HEK293 (cell line): Measurements from ENCODE around the gene CTNNBL1.

Source experiments
- CTCF ChIA-PET: fragments of 350-600 bp; formaldehyde crosslinking; extraction: SDS; loops from one replicate; lab custom pipeline; 2021; ENCODE audit warnings: antibody characterized with exemption; lab: Yijun Ruan, JAX
- POLR2A ChIA-PET: fragments of 300-600 bp; formaldehyde crosslinking; extraction: SDS; loops from one replicate; lab custom pipeline; 2020; ENCODE audit warnings: antibody characterized with exemption, inconsistent platforms; lab: Yijun Ruan, JAX
- H3K27ac ChIP-seq: fragments of 200-500 bp; sonication (Bioruptor generic); 2 replicates; pipeline ENCODE4 v1.5.1; 2014; ENCODE audit warnings: low read depth, low read length, control low read depth, inconsistent platforms; ENCODE audit errors: extremely low read depth
- H3K36me3 ChIP-seq, 2 experiments: fragments of 200-500 bp in 1 of 2; sonication (Bioruptor generic) in 1 of 2; 1 replicate in 1 of 2; 2 replicates in 1 of 2; pipeline ENCODE4 v1.5.1; 2014 to 2017; ENCODE audit warnings: inconsistent platforms in 2 of 2, low read length in 2 of 2; ENCODE audit not compliant: control insufficient read depth in 2 of 2, insufficient read depth in 1 of 2
- H3K4me1 ChIP-seq: fragments of 200-500 bp; sonication (Bioruptor generic); 2 replicates; pipeline ENCODE4 v1.5.1; 2014; ENCODE audit warnings: mild to moderate bottlenecking, low read length, inconsistent platforms; ENCODE audit not compliant: control insufficient read depth, insufficient read depth
- H3K4me3 ChIP-seq: 2 replicates; pipeline ENCODE4 v1.5.1; 2011; ENCODE audit warnings: low read depth, mild to moderate bottlenecking, control low read depth, low read length, moderate library complexity
- H3K9me3 ChIP-seq: fragments of 200-500 bp; sonication (Bioruptor generic); 2 replicates; pipeline ENCODE4 v1.5.1; 2014; ENCODE audit warnings: low read depth, low read length, inconsistent platforms; ENCODE audit not compliant: control insufficient read depth, insufficient read depth
- BCL11A ChIP-seq: fragments of 450-650 bp; formaldehyde crosslinking; IDR thresholded peaks from 2 replicates; pipeline ENCODE4 v1.5.1; 2016; ENCODE audit warnings: low read depth, missing biosample characterization, missing genetic modification characterization
- ELK4 ChIP-seq: IDR thresholded peaks from 2 replicates; pipeline ENCODE4 v1.6.1; 2011; ENCODE audit warnings: mild to moderate bottlenecking, low read depth, low read length, borderline replicate concordance
- OVOL3 ChIP-seq: fragments of 450-650 bp; formaldehyde crosslinking; IDR thresholded peaks from 2 replicates; pipeline ENCODE4 v1.5.1; 2016; ENCODE audit warnings: missing biosample characterization, missing genetic modification characterization
- PRDM6 ChIP-seq: fragments of 450-650 bp; formaldehyde crosslinking; IDR thresholded peaks from 2 replicates; pipeline ENCODE4 v1.5.1; 2017; ENCODE audit warnings: missing biosample characterization, missing genetic modification characterization
- SCRT2 ChIP-seq: fragments of 450-650 bp; formaldehyde crosslinking; IDR thresholded peaks from 2 replicates; pipeline ENCODE4 v1.5.1; 2016; ENCODE audit warnings: missing biosample characterization, missing genetic modification characterization
- SP7 ChIP-seq: fragments of 450-650 bp; formaldehyde crosslinking; IDR thresholded peaks from 2 replicates; pipeline ENCODE4 v1.5.1; 2016; ENCODE audit warnings: missing biosample characterization, missing genetic modification characterization
- WT1 ChIP-seq: fragments of 450-650 bp; formaldehyde crosslinking; IDR thresholded peaks from 2 replicates; pipeline ENCODE4 v1.5.1; 2016; ENCODE audit warnings: missing biosample characterization, missing genetic modification characterization
- YY2 ChIP-seq: fragments of 450-650 bp; formaldehyde crosslinking; IDR thresholded peaks from 2 replicates; pipeline ENCODE4 v1.5.1; 2016; ENCODE audit warnings: missing biosample characterization, missing genetic modification characterization
- ZBTB1 ChIP-seq: fragments of 450-650 bp; formaldehyde crosslinking; IDR thresholded peaks from 2 replicates; pipeline ENCODE4 v1.5.1; 2016; ENCODE audit warnings: missing biosample characterization, missing genetic modification characterization
- ZBTB17 ChIP-seq: fragments of 450-650 bp; formaldehyde crosslinking; IDR thresholded peaks from 2 replicates; pipeline ENCODE4 v1.5.1; 2016; ENCODE audit warnings: missing biosample characterization, missing genetic modification characterization
- ZEB2 ChIP-seq: fragments of 450-650 bp; formaldehyde crosslinking; IDR thresholded peaks from 2 replicates; pipeline ENCODE4 v1.5.1; 2016; ENCODE audit warnings: missing biosample characterization, missing genetic modification characterization
- ZNF138 ChIP-seq: fragments of 450-650 bp; formaldehyde crosslinking; IDR thresholded peaks from 2 replicates; pipeline ENCODE4 v1.5.1; 2016; ENCODE audit warnings: missing biosample characterization, missing genetic modification characterization, borderline replicate concordance
- ZNF146 ChIP-seq: fragments of 450-650 bp; formaldehyde crosslinking; IDR thresholded peaks from 2 replicates; pipeline ENCODE4 v1.5.1; 2016; ENCODE audit warnings: missing biosample characterization, missing genetic modification characterization
- ZNF174 ChIP-seq: fragments of 450-650 bp; formaldehyde crosslinking; IDR thresholded peaks from 2 replicates; pipeline ENCODE4 v1.5.0; 2017; ENCODE audit warnings: missing biosample characterization, mild to moderate bottlenecking, missing genetic modification characterization
- ZNF223 ChIP-seq: fragments of 450-650 bp; formaldehyde crosslinking; IDR thresholded peaks from 2 replicates; pipeline ENCODE4 v1.5.1; 2016; ENCODE audit warnings: missing biosample characterization, missing genetic modification characterization
- ZNF292 ChIP-seq: fragments of 450-650 bp; formaldehyde crosslinking; IDR thresholded peaks from 2 replicates; pipeline ENCODE4 v1.5.1; 2016; ENCODE audit warnings: low read depth, missing biosample characterization, missing genetic modification characterization, borderline replicate concordance
- ZNF350 ChIP-seq: fragments of 450-650 bp; formaldehyde crosslinking; IDR thresholded peaks from 2 replicates; pipeline ENCODE4 v1.5.0; 2017; ENCODE audit warnings: missing biosample characterization, mild to moderate bottlenecking, missing genetic modification characterization
- ZNF530 ChIP-seq: fragments of 450-650 bp; formaldehyde crosslinking; IDR thresholded peaks from 2 replicates; pipeline ENCODE4 v1.5.1; 2016; ENCODE audit warnings: low read depth, missing biosample characterization, missing genetic modification characterization
- ZNF623 ChIP-seq: fragments of 450-650 bp; formaldehyde crosslinking; IDR thresholded peaks from 2 replicates; pipeline ENCODE4 v1.5.1; 2016; ENCODE audit warnings: missing biosample characterization, missing genetic modification characterization
- ZNF639 ChIP-seq: fragments of 450-650 bp; formaldehyde crosslinking; IDR thresholded peaks from 2 replicates; pipeline ENCODE4 v1.5.1; 2016; ENCODE audit warnings: missing biosample characterization, missing genetic modification characterization
- ZNF701 ChIP-seq: fragments of 450-650 bp; formaldehyde crosslinking; IDR thresholded peaks from 2 replicates; pipeline ENCODE4 v1.5.1; 2016; ENCODE audit warnings: missing biosample characterization, missing genetic modification characterization
- ZNF777 ChIP-seq: fragments of 450-650 bp; formaldehyde crosslinking; IDR thresholded peaks from 2 replicates; pipeline ENCODE4 v1.5.1; 2017; ENCODE audit warnings: missing biosample characterization, missing genetic modification characterization, borderline replicate concordance
- ZNF791 ChIP-seq: fragments of 450-650 bp; formaldehyde crosslinking; IDR thresholded peaks from 2 replicates; pipeline ENCODE4 v1.5.1; 2016; ENCODE audit warnings: missing biosample characterization, missing genetic modification characterization
- TF ChIP-seq, protein P1 (sequence below): fragments of 450-650 bp; formaldehyde crosslinking; IDR thresholded peaks from 2 replicates; pipeline ENCODE4 v1.5.1; 2016; ENCODE audit warnings: missing biosample characterization, missing genetic modification characterization, borderline replicate concordance
- TF ChIP-seq, protein P2 (sequence below): fragments of 450-650 bp; formaldehyde crosslinking; IDR thresholded peaks from 2 replicates; pipeline ENCODE4 v1.5.1; 2016; ENCODE audit warnings: missing biosample characterization, missing genetic modification characterization

CTNNBL1 gene

DNA sequence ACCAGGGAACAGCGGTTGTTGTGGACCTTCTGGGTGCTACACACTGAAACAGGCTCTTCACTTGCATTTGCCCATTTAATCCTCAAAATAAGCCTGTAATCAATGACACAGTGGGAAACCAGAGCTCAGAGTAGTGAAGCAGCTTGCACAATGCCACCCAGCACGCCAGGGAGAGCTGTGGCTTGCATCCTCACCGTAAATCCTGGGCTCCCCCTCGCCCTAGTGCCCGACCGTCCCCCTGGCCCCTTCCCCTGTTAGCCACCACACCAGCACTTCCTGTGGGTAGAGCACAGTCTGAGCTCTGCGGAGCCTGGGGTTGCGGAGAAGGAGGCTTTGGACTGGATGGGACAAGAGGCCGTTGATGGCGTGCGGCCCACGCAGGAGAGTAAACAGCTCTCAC lies 223.6 kb downstream of the CTNNBL1 start:
- Histone ChIP-seq H3K36me3 (no peaks in the 10 kb centered on the region), H3K4me3 (no peak overlapping the region), H3K27ac (no peak overlapping the region), H3K9me3 (no peaks in the 10 kb centered on the region), H3K4me1 (0 out of 2 replicates have a peak, but pooled peaks cover 3% of the 10 kb centered on the region)
- ChIA-PET CTCF (interaction anchor here (1.2 to 2.2 kb wide), 2 partner anchors 15 to 304 kb away, joined by 4 to 6 read pairs; partner anchors contain the start of gene VSTM2L), POLR2A (no interaction called here)
- TF ChIP-seq ZNF623, result no peak
- no peak for TF ChIP-seq ZNF292 (tag by site-specific recombination)
- TF ChIP-seq ZNF639 (tag by site-specific recombination), result no peak
- TF ChIP-seq, protein P1, sequence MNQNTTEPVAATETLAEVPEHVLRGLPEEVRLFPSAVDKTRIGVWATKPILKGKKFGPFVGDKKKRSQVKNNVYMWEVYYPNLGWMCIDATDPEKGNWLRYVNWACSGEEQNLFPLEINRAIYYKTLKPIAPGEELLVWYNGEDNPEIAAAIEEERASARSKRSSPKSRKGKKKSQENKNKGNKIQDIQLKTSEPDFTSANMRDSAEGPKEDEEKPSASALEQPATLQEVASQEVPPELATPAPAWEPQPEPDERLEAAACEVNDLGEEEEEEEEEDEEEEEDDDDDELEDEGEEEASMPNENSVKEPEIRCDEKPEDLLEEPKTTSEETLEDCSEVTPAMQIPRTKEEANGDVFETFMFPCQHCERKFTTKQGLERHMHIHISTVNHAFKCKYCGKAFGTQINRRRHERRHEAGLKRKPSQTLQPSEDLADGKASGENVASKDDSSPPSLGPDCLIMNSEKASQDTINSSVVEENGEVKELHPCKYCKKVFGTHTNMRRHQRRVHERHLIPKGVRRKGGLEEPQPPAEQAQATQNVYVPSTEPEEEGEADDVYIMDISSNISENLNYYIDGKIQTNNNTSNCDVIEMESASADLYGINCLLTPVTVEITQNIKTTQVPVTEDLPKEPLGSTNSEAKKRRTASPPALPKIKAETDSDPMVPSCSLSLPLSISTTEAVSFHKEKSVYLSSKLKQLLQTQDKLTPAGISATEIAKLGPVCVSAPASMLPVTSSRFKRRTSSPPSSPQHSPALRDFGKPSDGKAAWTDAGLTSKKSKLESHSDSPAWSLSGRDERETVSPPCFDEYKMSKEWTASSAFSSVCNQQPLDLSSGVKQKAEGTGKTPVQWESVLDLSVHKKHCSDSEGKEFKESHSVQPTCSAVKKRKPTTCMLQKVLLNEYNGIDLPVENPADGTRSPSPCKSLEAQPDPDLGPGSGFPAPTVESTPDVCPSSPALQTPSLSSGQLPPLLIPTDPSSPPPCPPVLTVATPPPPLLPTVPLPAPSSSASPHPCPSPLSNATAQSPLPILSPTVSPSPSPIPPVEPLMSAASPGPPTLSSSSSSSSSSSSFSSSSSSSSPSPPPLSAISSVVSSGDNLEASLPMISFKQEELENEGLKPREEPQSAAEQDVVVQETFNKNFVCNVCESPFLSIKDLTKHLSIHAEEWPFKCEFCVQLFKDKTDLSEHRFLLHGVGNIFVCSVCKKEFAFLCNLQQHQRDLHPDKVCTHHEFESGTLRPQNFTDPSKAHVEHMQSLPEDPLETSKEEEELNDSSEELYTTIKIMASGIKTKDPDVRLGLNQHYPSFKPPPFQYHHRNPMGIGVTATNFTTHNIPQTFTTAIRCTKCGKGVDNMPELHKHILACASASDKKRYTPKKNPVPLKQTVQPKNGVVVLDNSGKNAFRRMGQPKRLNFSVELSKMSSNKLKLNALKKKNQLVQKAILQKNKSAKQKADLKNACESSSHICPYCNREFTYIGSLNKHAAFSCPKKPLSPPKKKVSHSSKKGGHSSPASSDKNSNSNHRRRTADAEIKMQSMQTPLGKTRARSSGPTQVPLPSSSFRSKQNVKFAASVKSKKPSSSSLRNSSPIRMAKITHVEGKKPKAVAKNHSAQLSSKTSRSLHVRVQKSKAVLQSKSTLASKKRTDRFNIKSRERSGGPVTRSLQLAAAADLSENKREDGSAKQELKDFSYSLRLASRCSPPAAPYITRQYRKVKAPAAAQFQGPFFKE (tag by site-specific recombination), result no peak
- no peak for TF ChIP-seq YY2 (tag by site-specific recombination)
- no peak for TF ChIP-seq ZNF701
- TF ChIP-seq ZNF791 (tag by site-specific recombination), result no peak
- no peak for TF ChIP-seq SCRT2 (tag by site-specific recombination)
- no peak for TF ChIP-seq ZBTB17 (tag by site-specific recombination)
- no peak for TF ChIP-seq ZNF777 (tag by site-specific recombination)
- no peak for TF ChIP-seq ZNF138

DNA sequence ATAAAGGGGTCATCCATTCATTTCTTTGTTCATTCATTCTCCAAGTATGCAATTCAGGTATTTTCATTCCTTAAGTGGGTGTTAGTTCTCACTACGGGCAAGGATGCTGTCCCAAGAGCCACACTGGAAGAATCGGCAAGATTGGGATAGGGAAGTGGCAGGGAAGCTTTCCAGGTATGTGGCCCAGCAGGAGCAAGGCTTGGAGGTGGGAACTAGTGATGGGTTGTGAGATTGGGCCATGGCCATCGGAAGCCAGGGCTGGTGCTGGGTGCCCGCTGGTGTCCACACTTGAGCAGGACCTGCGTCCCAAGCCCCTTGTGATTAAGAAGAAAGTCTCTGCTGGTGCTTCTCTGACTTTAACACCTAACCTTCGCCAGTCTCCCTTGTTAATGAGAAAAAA lies 224.2 kb downstream of the CTNNBL1 start:
- POLR2A ChIA-PET, result no interaction called here
- no peaks in the 10 kb centered on the region for H3K36me3 ChIP-seq
- no peak overlapping the region for H3K27ac ChIP-seq
- no peak overlapping the region for H3K4me3 ChIP-seq
- no peaks in the 10 kb centered on the region for H3K9me3 ChIP-seq
- H3K4me1 ChIP-seq, result 0 out of 2 replicates have a peak, but pooled peaks cover 3% of the 10 kb centered on the region
- CTCF ChIA-PET, result interaction anchor here (1.2 to 2.2 kb wide), 2 partner anchors 16 to 303 kb away, joined by 4 to 6 read pairs; partner anchors contain the start of gene VSTM2L
- no peak for TF ChIP-seq ZNF223 (tag by site-specific recombination)
- no peak for TF ChIP-seq PRDM6 (tag by site-specific recombination)
- no peak for TF ChIP-seq ELK4
- TF ChIP-seq SP7 (tag by site-specific recombination), result no peak
- TF ChIP-seq ZNF146 (tag by site-specific recombination), result no peak
- TF ChIP-seq OVOL3 (tag by site-specific recombination), result no peak
- no peak for TF ChIP-seq ZBTB1 (tag by site-specific recombination)
- TF ChIP-seq ZNF777 (tag by site-specific recombination), result no peak
- TF ChIP-seq ZNF530 (tag by site-specific recombination), result no peak
- TF ChIP-seq, protein P2, sequence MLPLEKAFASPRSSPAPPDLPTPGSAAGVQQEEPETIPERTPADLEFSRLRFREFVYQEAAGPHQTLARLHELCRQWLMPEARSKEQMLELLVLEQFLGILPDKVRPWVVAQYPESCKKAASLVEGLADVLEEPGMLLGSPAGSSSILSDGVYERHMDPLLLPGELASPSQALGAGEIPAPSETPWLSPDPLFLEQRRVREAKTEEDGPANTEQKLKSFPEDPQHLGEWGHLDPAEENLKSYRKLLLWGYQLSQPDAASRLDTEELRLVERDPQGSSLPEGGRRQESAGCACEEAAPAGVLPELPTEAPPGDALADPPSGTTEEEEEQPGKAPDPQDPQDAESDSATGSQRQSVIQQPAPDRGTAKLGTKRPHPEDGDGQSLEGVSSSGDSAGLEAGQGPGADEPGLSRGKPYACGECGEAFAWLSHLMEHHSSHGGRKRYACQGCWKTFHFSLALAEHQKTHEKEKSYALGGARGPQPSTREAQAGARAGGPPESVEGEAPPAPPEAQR (tag by site-specific recombination), result no peak
- TF ChIP-seq BCL11A (tag by site-specific recombination), result no peak
- no peak for TF ChIP-seq ZNF350
- TF ChIP-seq ZEB2 (tag by site-specific recombination), result no peak
- no peak for TF ChIP-seq ZNF174 (tag by site-specific recombination)
- TF ChIP-seq WT1 (tag by site-specific recombination), result no peak
